AG09309 (cell line): ENCODE results near the gene ZFYVE26.

Source experiments
- DNase-seq: peaks from one replicate; pipeline ENCODE4 v3.0.0-alpha.2; 2010; ENCODE audit warnings: low read depth
- H3K4me3 ChIP-seq: 2 replicates; pipeline ENCODE4 v1.5.1; 2011; ENCODE audit warnings: mild to moderate bottlenecking, low read depth, low read length, moderate library complexity; ENCODE audit not compliant: control insufficient read depth
- CTCF ChIP-seq: IDR thresholded peaks from 2 replicates; pipeline ENCODE4 v1.5.1; 2011; ENCODE audit warnings: mild to moderate bottlenecking, low read depth, low read length, inconsistent platforms; ENCODE audit not compliant: insufficient read depth, control insufficient read depth; ENCODE audit errors: missing control alignments

The ZFYVE26 gene

GRCh38 chr14:67729072-67729885 lies 87.1 kb downstream of the ZFYVE26 start:
- no peak for TF ChIP-seq CTCF
- H3K4me3 ChIP-seq = no peak overlapping the region
- no peak for DNase-seq

- no peak for TF ChIP-seq CTCF
- H3K4me3 ChIP-seq = no peak overlapping the region
- DNase-seq = no peak
These were observed 88.1 kb downstream of the ZFYVE26 start for GRCh38 chr14:67728258-67728657.

GRCh38 chr14:67727361-67727760 lies 89.0 kb downstream of the ZFYVE26 start:
- no peak for DNase-seq
- no peak overlapping the region for H3K4me3 ChIP-seq
- no peak for TF ChIP-seq CTCF

GRCh38 chr14:67725171-67725570 lies 91.2 kb downstream of the ZFYVE26 start:
- no peak overlapping the region for H3K4me3 ChIP-seq
- TF ChIP-seq CTCF = no peak
- no peak for DNase-seq

GRCh38 chr14:67722293-67722692 lies 94.1 kb downstream of the ZFYVE26 start:
- no peak for TF ChIP-seq CTCF
- no peak for DNase-seq
- no peak overlapping the region for H3K4me3 ChIP-seq

GRCh38 chr14:67721875-67722274 lies 94.5 kb downstream of the ZFYVE26 start:
- no peak overlapping the region for H3K4me3 ChIP-seq
- no peak for DNase-seq
- no peak for TF ChIP-seq CTCF
